ENCODE data around the gene CTSA.

DNA sequence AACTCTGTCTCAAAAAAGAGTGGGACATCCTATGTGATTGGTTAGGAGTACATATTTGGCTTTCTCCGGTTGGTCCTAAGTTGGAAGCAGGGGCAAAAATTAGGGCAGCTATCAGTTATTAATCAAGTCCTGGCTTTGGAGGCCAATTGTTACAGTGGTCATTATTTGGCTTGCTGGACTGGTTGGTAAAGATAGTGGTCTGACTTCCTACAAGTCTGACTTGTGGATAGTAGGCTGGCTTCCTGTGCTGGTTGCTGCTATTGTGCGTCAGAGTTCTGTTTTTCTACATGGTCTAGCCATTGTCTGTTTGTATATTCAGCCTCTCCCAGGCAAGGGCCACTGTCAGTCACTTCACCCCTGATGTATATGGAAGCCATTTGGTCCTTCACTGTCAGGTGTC lies 40.9 kb upstream of the CTSA start:
- TF ChIP-seq, protein P1, sequence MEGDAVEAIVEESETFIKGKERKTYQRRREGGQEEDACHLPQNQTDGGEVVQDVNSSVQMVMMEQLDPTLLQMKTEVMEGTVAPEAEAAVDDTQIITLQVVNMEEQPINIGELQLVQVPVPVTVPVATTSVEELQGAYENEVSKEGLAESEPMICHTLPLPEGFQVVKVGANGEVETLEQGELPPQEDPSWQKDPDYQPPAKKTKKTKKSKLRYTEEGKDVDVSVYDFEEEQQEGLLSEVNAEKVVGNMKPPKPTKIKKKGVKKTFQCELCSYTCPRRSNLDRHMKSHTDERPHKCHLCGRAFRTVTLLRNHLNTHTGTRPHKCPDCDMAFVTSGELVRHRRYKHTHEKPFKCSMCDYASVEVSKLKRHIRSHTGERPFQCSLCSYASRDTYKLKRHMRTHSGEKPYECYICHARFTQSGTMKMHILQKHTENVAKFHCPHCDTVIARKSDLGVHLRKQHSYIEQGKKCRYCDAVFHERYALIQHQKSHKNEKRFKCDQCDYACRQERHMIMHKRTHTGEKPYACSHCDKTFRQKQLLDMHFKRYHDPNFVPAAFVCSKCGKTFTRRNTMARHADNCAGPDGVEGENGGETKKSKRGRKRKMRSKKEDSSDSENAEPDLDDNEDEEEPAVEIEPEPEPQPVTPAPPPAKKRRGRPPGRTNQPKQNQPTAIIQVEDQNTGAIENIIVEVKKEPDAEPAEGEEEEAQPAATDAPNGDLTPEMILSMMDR (IDR thresholded peaks at IDR 0.05): no peak
- TF ChIP-seq POLR2A (IDR thresholded peaks at IDR 0.05): no peak
